IMR-90 (cell line): Measurements from ENCODE around the gene NXPH1. TPM values are rescaled to one million over a fixed set of nuclear protein-coding genes. Genes with fewer than 3 reads are reported as not detected.

ENCODE experiments used
- ATAC-seq: fragments of 200-7000 bp; cut with Tn5 transposase; 2 replicates; pipeline ENCODE4 v1.9.1; 2020; ENCODE audit warnings: low read depth, mild to moderate bottlenecking, moderate library complexity
- BruUV-seq: library from RNA; stranded (reverse); fragments of 400-500 nt; replicated peaks from 2 replicates; lab custom pipeline; 2021; lab: Mats Ljungman, UMichigan
- CTCF ChIA-PET: fragments of 300-600 bp; formaldehyde crosslinking; extraction: SDS; loops from one replicate; lab custom pipeline; 2021; ENCODE audit warnings: antibody characterized with exemption; lab: Yijun Ruan, JAX
- POLR2A ChIA-PET: fragments of 300-600 bp; sonication (Branson Sonifier 250); formaldehyde crosslinking; loops from one replicate; lab custom pipeline; 2022; ENCODE audit warnings: antibody characterized with exemption; ENCODE audit not compliant: unreplicated experiment; lab: Charles Lee
- DNase-seq: peaks from one replicate; pipeline ENCODE4 v3.0.0; 2013
- H2AFZ ChIP-seq: replicated peaks from 2 replicates; pipeline ENCODE3; 2013; ENCODE audit warnings: low read length, mild to moderate bottlenecking; ENCODE audit not compliant: poor library complexity
- H2AK5ac ChIP-seq: 2 replicates; pipeline ENCODE4 v1.6.1; 2013; ENCODE audit warnings: low read depth, low read length, inconsistent platforms
- H2AK9ac ChIP-seq: replicated peaks from 2 replicates; pipeline ENCODE3; 2013; ENCODE audit warnings: mild to moderate bottlenecking, low read depth, low read length, moderate library complexity; ENCODE audit not compliant: poor library complexity
- H2BK120ac ChIP-seq: 2 replicates; pipeline ENCODE4 v1.6.1; 2013; ENCODE audit warnings: low read depth, low read length, inconsistent platforms
- H2BK15ac ChIP-seq: 3 replicates; pipeline ENCODE4 v1.6.1; 2013; ENCODE audit warnings: low read depth, low read length, inconsistent platforms
- H2BK20ac ChIP-seq: 2 replicates; pipeline ENCODE4 v1.6.1; 2013; ENCODE audit warnings: low read depth, mild to moderate bottlenecking, inconsistent platforms, low read length, moderate library complexity
- H2BK5ac ChIP-seq: 2 replicates; pipeline ENCODE4 v1.6.1; 2013; ENCODE audit warnings: mild to moderate bottlenecking, low read depth, low read length, inconsistent platforms; ENCODE audit not compliant: poor library complexity, severe bottlenecking
- H3K14ac ChIP-seq: replicated peaks from 2 replicates; pipeline ENCODE4 v1.6.1; 2013; ENCODE audit warnings: low read depth, low read length, inconsistent platforms
- H3K18ac ChIP-seq: 2 replicates; pipeline ENCODE4 v1.6.1; 2013; ENCODE audit warnings: low read depth, low read length, control low read depth
- H3K23ac ChIP-seq: 2 replicates; pipeline ENCODE4 v1.6.1; 2013; ENCODE audit warnings: low read depth, low read length, inconsistent platforms
- H3K27ac ChIP-seq: 2 replicates; pipeline ENCODE4 v1.5.1; 2013; ENCODE audit warnings: mild to moderate bottlenecking, control low read depth, low read length; ENCODE audit not compliant: insufficient read depth
- H3K27me3 ChIP-seq: 2 replicates; pipeline ENCODE4 v1.6.1; 2013; ENCODE audit warnings: low read length; ENCODE audit not compliant: control insufficient read depth, insufficient read depth
- H3K36me3 ChIP-seq: 2 replicates; pipeline ENCODE4 v1.6.1; 2013; ENCODE audit warnings: low read length, mixed read lengths; ENCODE audit not compliant: control insufficient read depth, insufficient read depth
- H3K4ac ChIP-seq: 2 replicates; pipeline ENCODE4 v1.6.1; 2013; ENCODE audit warnings: low read depth, low read length, inconsistent platforms
- H3K4me1 ChIP-seq: 2 replicates; pipeline ENCODE4 v1.6.1; 2013; ENCODE audit warnings: low read length, mixed read lengths; ENCODE audit not compliant: control insufficient read depth, insufficient read depth
- H3K4me2 ChIP-seq: 2 replicates; pipeline ENCODE4 v1.6.1; 2013; ENCODE audit warnings: low read depth, mild to moderate bottlenecking, control low read depth, low read length, moderate library complexity
- H3K4me3 ChIP-seq: 2 replicates; pipeline ENCODE4 v1.5.1; 2013; ENCODE audit warnings: low read depth, mild to moderate bottlenecking, control low read depth, low read length, moderate library complexity; ENCODE audit not compliant: insufficient read depth
- H3K56ac ChIP-seq: 2 replicates; pipeline ENCODE4 v1.6.1; 2013; ENCODE audit warnings: low read length, inconsistent platforms; ENCODE audit not compliant: insufficient read depth; ENCODE audit errors: extremely low read depth
- H3K79me1 ChIP-seq, 2 experiments: 2 replicates each; pipeline ENCODE4 v1.6.1; 2013; ENCODE audit warnings: low read length in 2 of 2, inconsistent platforms in 1 of 2, low read depth in 1 of 2
- H3K9ac ChIP-seq: 2 replicates; pipeline ENCODE4 v1.6.1; 2013; ENCODE audit warnings: low read depth, low read length, control low read depth
- H3K9me1 ChIP-seq: 2 replicates; pipeline ENCODE4 v1.6.1; 2013; ENCODE audit warnings: low read length, inconsistent platforms; ENCODE audit not compliant: insufficient read depth
- H3K9me3 ChIP-seq: 2 replicates; pipeline ENCODE4 v1.6.1; 2013; ENCODE audit warnings: low read length; ENCODE audit not compliant: control insufficient read depth, insufficient read depth
- H4K20me1 ChIP-seq: 2 replicates; pipeline ENCODE4 v1.6.1; 2013; ENCODE audit warnings: low read length, inconsistent platforms; ENCODE audit not compliant: insufficient read depth
- H4K5ac ChIP-seq: 2 replicates; pipeline ENCODE4 v1.6.1; 2013; ENCODE audit warnings: mild to moderate bottlenecking, low read depth, low read length, control low read depth
- H4K8ac ChIP-seq, 2 experiments: 2 replicates each; pipeline ENCODE4 v1.6.1; 2013; ENCODE audit warnings: low read depth in 2 of 2, low read length in 2 of 2, control low read depth in 1 of 2, inconsistent platforms in 1 of 2
- H4K91ac ChIP-seq: 2 replicates; pipeline ENCODE4 v1.6.1; 2013; ENCODE audit warnings: low read depth, low read length, inconsistent platforms; ENCODE audit not compliant: insufficient read depth
- POLR2A ChIP-seq: IDR thresholded peaks from 2 replicates; pipeline ENCODE4 v1.6.1; 2012; ENCODE audit warnings: mild to moderate bottlenecking, low read depth, low read length
- USF2 ChIP-seq: fragments of 150-350 bp; IDR thresholded peaks from 2 replicates; pipeline ENCODE4 v1.6.1; 2017; ENCODE audit warnings: mild to moderate bottlenecking, antibody characterized with exemption, low read length, low read depth
- WGBS, 2 experiments: methylation state at CpG; one replicate each; pipeline versions ENCODE4 v1.1.5 to v1.1.7; 2013; ENCODE audit warnings: missing lambda C conversion rate in 2 of 2; ENCODE audit not compliant: insufficient read length in 1 of 2; ENCODE audit errors: extremely low coverage in 2 of 2; 5-methylcytosine and 5-hydroxymethylcytosine counted together
- dilution Hi-C: fragments of 300-500 bp; cut with HindIII; formaldehyde crosslinking; loops from one replicate; pipeline ENCODE4 v1.14.3; 2018; ENCODE audit warnings: low sequenced_read_pairs; ENCODE audit not compliant: unreplicated experiment
- in situ Hi-C: fragments of 300-500 bp; cut with MboI; formaldehyde crosslinking; loops from 3 replicates; pipeline ENCODE4 v1.14.3; 2019; ENCODE audit warnings: low sequenced_read_pairs, inconsistent platforms, mixed read lengths
- intact Hi-C: fragments of 100-400 bp; cut with micrococcal nuclease; formaldehyde crosslinking; loops from 2 replicates; pipeline ENCODE4 v1.10.0; 2022
- polyA plus RNA-seq, 3 experiments: library from polyadenylated mRNA; depleted of rRNA; stranded (reverse); fragments of >200 nt; gene quantifications; 2 replicates each; pipeline ENCODE4 v1.2.3, GENCODE V29; 2012; ENCODE audit warnings: low replicate concordance in 1 of 3
- total RNA-seq: library from RNA; depleted of rRNA; stranded (reverse); fragments of >200 nt; gene quantifications from 2 replicates; pipeline ENCODE4 v1.2.3, GENCODE V29; 2012

Gene NXPH1
- total and polyA plus RNA-seq, 2 of the 4 experiments (the other 2 are of a cell fraction), result not detected

- Histone ChIP-seq H3K9ac (no peak overlapping the region), H2BK5ac (no peak overlapping the region), H3K4me3 (no peak overlapping the region), H4K8ac (no peak overlapping the region), H3K79me1 (no peaks in the 10 kb centered on the region), H2AK5ac (no peak overlapping the region), H2AFZ (no peak overlapping the region), H2AK9ac (no peak overlapping the region), H2BK120ac (no peak overlapping the region), H3K18ac (no peak overlapping the region), H3K4me2 (no peak overlapping the region), H3K56ac (no peak overlapping the region), H4K5ac (no peak overlapping the region), H2BK15ac (no peak overlapping the region), H3K14ac (no peak overlapping the region), H3K4me1 (no peaks in the 10 kb centered on the region), H2BK20ac (no peak overlapping the region), H3K27ac (no peak overlapping the region), H4K91ac (no peak overlapping the region), H3K36me3 (no peaks in the 10 kb centered on the region), H3K4ac (no peak overlapping the region), H3K27me3 (no peaks in the 10 kb centered on the region), H4K20me1 (no peaks in the 10 kb centered on the region), H3K9me3 (peaks cover 11% of the 10 kb centered on the region), H3K23ac (no peak overlapping the region), H3K9me1 (no peaks in the 10 kb centered on the region)
- dilution Hi-C loops (no loop called here), intact Hi-C loops (no loop called here), in situ Hi-C loops (no loop called here)
- TF ChIP-seq USF2, result no peak
- no peak for TF ChIP-seq POLR2A
- WGBS, 2 experiments, result no CpG with 5 or more reads among the region's 1 CpG
- ChIA-PET CTCF (interaction anchor here (0.7 kb wide), 1 partner anchor 113 kb away, joined by 4 read pairs; no protein-coding TSS in a partner anchor), POLR2A (no interaction called here)
- ATAC-seq, result no peak
- BruUV-seq, result no TSS peak
- DNase-seq, result no peak
Observed at GRCh38 chr7:8640671-8641070, 207.3 kb downstream of the NXPH1 start.
